ENCODE results near the gene HLA-DOA.

Gene HLA-DOA

DNA sequence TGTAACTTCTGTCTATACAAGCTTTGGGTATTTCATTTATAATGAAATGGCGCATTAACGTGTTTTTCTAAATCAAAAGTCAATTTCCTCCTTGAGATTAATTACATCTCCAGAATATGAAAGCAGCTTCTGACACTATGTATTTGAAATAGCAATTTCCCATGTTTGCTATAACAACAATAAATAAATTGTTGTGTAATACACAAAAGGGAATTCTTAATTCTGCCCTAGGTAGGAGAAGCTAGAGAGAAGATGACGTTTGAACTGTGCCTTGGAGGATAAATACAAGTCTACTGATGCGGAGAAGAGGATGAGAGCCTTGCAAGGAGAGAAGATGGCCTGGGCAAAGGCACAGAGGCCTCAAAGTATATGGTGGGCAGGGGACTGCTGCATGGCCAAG is 7.6 kb upstream of the HLA-DOA start:
- no peak for DNase-seq (ENCODE audit: low spot score)

DNA sequence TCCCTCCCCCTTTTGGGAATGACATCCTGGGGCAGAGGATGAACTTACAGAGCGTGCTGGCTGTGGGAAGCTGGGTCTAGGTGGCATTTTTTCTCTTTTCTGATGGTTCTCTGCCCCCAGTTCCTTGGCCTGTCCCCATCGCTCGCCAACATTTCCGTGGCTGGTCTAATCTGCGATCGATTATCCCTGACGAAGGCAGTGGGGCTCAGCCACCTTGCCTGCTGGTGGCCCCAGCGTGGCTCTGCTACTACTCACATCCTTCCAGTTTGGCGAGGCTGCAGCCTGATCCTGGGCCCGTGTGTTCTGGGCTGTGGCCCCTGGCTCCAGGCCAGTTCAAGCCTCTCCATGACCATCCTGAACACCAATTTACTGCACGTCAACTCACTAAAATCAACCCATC is 6.4 kb upstream of the HLA-DOA start:
- DNase-seq (ENCODE audit: low spot score) = no peak

DNA sequence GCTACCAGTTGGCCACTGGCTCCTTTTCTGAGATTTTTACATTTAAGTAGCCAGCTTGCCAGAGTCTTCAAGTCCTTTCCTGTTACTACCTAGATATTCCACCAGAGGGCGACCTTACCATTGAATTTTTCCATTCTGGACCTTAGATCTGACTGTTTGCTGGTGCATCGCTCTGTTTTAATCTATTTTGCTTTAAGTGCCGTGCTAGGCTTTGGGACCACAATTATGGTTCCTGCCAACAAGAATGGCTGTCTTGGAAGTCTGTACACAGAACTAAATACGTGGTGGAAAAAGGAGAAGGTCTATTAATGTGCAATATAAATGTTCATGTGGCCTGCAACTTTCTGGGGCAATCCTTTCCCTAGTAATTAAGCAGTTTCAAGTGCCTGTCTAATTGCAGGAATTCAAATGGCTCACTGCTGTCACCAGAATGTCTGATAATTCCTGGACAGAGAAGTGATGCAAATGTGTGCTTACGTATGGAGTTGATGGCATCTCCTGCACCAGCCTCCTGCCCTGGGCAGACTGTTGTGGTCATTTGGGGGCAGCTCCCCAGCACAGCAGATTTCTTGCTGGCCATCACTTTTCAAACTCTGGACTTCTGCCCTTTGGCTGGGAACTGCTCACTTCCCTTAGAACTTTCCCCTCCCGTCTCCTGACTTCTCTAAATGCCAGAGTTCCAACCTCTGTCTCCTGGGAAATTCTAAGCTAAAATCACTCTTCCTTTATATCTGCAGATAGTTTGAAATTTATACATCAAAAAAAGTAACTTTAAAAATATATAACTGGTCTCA is 5.6 kb upstream of the HLA-DOA start:
- DNase-seq (ENCODE audit: low spot score) = peak; percentile 78

DNA sequence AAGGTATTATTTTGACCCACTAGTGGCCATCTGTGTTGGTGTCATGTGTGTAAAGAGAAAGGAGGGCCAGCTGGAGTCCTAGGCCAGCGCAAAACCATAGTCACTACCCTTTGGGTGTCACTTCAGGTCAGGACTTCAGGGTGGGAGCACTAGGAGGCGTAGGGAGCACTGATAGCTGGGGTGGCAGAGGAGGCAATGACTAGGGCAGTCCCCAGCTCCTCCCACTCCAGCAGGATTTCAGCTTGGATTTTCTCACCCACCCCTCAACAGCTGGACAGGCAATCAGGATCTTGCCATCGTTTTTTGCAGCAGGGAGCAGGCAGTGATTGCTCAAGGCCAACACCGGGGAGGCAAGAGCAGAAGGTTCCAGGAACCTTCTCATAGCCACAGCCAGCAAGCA is 4.2 kb upstream of the HLA-DOA start:
- DNase-seq (ENCODE audit: low spot score) = no peak

DNA sequence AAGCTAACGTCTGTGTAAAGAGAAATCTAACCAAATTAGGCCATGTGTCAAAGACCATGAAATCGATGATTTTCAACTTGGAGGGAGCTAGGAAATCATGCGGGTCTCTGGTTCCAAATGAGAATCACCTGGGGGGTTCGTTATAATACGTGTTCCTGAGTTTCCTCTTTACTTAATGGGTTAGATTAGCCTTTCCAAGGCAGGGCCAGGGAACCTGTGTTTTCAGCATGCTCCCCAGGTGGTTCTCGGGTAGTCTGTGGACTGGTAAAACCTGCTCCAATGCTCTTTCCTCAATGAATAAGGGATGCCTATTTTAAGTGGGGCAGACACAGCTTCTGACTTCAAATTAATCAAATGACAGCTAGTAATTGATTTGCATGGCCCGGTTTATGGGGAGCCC is 965 bp upstream of the HLA-DOA start:
- DNase-seq (ENCODE audit: low spot score) = no peak

DNA sequence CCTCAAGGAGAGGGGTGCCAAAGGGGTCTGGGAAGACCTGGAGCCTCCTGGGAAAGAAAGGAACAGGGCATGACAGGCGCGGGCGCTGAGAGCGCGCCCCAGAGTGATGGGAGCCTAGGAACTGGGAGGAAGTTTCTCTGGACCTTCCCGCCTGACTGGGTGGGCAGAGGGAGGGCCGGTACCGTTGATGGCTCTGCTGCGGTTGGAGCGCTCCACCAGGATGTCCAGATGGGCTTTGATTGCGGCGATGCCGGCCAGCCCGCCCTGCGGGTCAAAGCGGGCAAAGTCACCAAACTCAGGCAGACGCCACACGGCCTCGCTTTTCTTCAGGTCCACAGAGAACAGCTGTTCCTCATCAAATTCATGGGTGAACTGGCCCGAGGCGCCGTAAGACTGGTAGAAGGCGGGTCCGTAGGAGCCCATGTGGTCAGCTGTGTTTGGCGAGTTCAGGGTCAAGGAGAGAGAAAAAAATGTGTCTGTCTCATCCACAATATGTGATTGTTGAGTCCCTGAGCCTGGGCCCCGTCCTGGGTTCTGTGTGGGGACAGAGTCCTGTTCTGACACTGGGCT is 1.5 kb downstream of the HLA-DOA start:
- no peak for DNase-seq (ENCODE audit: low spot score)

DNA sequence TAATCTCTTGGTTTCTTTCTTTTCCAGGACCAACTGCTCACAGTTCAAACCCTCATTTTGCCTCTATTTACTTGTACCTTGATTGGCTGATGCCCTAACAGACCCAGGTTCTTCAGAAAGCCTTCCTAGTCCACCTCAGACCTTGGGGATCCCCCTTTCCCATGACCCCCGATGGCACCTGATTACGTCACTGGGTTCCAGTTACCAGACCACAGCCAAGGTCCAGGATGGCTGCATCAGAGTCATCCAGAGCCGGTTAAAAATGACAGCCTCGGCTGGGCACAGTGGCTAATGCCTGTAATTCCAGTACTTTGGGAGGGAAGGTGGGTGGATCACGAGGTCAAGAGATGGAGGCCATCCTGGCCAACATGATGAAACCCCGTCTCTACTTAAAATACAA is 4.5 kb downstream of the HLA-DOA start:
- DNase-seq (ENCODE audit: low spot score) = no peak

DNA sequence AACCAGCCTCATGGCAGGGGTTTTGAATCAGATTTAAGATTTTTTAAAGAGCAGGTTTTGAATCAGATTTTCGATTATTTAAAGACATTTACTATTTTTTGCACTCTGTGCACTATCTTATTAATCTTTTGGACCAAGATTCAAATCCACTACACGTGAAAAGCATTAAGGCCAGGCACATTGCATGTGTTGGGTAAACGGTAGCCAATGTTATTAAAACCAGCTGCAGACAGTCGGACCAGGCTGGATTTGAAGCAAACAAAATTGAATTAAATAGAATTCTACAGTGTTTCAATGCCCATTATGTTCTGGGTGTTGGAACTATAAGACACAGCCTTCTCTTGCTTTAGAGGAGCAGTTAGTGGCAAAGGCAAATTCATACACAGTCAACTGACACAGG is 7.7 kb downstream of the HLA-DOA start:
- DNase-seq (ENCODE audit: low spot score) = no peak

DNA sequence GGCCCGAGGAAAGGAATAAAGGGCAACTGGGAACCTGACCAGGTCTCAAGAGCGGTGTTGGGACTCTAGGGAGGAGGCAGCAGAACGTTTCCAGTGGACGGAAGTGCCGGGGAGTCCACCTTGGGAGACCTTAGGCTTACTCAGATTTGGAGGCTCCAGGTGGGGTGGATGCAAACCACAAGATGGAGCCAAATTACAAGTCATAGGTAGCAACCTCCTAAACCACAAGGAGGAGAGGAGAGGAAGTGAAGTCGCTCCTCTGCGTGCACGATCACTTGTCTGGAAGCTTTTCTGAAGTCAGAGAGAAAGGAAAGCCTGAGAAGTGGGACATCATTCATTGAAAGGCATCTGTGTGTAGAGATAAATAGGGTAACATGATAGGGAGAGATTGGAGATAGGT is 9.3 kb downstream of the HLA-DOA start:
- DNase-seq (ENCODE audit: low spot score) = peak; percentile 12

DNA sequence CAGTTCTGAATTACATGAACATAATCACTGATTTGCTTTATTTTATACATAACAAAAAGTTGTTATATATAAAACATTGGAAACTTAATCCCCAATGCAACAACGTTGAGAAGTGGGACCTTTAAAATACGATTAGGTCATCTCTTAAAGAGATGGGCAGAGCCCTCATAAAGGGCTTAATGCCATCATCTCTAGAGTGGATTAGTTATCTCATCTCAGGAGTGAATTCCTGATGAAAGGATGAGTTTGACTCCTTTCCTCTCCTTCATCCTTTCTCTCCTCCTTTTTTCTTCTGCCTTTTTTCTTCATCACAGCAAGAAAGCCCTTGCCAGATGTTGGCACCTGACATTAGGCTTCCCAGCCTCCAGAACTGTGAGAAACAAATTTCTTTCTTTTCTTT is 13.9 kb downstream of the HLA-DOA start:
- DNase-seq (ENCODE audit: low spot score) = no peak

DNA sequence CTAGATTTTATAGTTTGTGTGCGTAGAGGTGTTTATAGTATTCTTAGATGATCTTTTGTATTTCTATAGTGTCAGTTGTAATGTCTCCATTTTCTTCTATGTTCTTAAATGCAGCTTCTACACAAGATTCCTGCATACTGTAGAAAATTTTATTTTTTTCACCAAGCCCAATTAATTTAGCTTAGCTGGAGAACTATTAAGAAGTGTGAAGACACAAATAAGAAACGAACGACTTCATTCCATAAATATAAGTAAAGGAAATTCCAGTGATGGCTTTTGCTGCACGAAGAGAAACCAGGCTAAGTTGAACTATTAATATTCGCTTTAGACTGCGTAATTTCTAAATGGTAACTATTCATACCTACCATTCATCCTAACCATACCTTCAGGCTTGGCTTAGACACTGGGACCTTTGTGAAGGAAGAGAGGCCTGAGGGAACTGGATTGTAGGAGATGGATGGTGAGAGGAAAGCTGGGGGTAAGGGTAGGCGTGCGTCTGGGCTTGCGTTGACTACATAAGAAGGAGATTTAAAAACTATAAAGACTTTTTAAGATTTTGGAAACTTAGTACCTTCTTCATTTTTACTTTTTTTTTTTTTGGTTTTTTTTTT is 15.9 kb downstream of the HLA-DOA start:
- no peak for DNase-seq (ENCODE audit: low spot score)

DNA sequence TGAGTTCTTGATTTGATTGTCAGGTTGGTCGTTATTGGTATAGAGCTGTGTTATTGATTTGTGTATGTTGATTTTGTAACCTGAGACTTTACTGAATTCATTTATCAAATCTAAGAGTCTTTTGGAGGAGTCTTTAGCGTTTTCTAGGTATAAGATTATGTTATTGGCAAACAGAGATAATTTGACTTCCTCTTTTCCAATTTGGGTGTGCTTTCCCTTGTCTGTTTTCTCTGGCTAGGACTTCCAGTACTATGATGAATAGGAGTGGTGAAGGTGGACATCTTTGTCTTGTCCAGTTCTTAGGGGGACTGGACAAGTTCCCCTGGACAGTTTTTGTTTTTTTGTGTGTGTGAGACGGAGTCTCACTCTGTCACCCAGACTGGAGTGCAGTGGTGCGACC is 17.4 kb downstream of the HLA-DOA start:
- no peak for DNase-seq (ENCODE audit: low spot score)

DNA sequence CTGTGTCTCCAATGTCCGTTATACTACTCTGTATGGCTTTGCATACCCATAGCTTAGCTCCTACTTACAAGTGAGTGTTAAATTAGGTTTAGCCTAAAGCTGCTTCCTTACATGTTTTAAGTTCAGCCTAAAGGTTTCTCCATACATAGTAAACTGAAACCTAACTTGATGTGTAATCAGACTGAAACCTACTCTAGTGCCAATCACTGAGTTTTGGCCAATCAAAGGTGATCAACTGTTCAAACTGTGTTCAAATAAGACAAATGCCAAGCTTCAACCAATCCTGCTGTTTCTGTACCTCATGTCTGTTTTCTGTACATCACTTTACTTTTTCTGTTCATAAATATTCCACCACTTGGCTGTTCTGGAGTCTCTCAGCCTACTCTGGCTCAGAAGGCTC is 20.0 kb downstream of the HLA-DOA start:
- no peak for DNase-seq (ENCODE audit: low spot score)

DNA sequence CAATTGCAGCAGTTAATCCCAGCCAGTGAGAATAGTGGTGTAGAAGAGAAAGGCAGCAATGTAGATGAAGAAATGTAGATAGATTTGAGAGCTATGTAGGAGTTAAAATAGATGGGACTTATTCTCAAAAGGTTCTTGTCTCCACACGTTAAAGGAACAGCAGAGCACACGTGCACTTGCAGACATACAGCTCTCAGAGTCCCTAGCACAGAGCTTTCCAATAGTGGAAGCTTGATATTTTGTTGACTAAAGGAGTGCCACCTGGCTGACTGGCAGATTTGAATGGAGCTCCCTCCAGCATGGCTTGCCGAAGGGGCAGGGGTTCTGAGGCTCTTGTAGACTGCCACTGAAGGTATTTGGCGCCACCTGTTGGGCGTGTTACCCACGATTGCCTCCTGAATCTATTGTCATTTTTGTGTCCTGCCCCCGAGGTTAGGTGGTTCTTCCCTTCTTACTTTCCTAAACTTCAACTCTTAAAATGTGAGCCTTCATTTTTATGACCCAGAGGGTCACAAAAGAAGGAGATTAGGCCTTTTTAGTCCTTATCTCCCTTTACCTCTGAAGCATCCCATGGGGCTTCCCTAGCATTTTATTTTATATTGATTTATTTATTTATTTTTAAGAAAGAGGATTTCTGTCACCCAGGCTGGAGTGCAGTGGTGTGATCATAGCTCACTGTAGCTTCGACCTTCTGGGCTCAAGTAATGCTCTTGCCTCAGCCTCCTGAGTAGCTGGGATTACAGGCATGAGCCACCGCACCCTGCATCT is 24.6 kb downstream of the HLA-DOA start:
- peak; percentile 89 for DNase-seq (ENCODE audit: low spot score)

DNA sequence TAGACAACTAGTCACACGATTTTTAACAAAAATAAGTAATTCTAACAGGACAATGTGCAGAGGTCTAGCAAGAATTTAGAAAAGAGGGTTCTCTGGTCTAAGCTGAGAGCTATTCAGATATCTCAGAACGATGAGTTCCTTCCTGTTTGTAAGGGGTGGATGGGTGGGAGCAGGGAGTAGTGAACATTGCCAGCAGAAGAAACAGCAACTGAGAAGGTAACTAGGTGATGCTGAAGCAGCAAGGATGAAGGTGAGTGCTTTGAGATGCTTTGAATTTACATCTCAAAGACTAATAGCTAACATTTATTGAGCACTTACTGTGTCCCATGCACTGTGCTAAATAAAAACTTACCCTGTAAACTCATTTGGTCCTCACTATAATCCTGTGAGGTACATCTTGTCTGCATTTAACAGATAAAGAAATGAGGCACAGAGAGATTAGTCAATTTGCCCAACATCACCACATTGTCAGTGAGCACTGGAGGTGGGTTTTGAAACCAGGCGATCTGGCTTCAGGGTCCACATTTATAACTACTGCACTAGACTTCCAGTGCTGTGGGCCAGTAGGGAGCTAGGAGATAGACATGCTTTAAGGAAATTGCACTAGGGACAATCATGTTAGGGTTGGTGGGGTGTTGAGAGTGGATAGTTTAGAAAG is 25.3 kb downstream of the HLA-DOA start:
- no peak for DNase-seq (ENCODE audit: low spot score)

DNA sequence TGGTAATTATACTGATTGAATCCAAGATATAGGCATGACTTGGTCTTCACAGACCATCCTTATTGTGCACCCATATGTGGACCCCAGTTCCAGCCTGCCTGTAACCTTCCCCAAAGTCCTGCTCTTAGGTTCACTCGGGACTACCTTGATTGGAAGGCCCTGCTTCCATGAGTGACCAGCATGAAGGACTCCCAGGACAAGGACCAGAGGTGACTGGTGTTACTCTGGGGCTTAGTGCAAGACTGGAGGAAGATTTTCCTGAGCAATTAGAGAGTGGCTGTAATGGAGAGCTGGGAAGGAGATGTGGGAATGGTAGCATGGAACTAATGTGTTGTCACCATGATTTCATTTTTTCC is 25.9 kb downstream of the HLA-DOA start:
- DNase-seq (ENCODE audit: low spot score) = no peak

DNA sequence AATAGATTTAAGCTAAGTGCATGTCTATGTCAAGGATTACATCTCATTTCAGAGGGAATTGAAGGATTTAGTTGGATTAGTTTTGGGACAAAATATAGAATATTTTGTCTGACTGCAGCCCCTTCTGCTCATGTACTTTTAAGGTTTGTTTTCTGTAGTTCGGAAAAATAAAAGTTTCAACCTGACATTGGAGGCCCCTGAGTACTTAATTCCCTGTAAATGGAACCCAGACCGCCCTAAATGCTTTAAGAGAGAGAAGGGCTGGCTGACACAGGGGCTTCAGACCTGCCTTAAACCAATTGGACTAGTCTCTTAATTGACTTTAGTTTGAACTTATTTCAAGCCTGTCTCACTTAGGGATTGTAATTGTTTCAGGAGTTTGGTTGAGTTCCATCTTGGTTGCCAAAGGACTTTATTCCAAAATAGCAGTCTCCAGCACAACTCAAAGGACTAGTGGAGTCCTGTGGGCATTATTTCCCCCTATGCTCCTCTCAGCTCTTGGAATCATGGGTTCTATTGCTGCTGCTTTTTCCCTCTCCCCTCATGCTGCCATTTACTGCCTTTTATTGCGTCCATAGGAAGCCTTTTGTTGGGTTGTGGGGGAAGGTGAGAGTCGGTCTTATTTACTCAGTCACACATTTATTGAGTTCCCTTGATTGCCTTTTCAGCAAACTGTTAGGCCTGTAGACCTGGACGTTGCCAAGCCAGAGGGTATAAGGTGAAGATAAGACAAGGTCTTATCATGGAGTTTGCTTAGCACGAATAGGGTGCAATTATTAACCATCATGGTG is 26.5 kb downstream of the HLA-DOA start:
- no peak for DNase-seq (ENCODE audit: low spot score)

DNA sequence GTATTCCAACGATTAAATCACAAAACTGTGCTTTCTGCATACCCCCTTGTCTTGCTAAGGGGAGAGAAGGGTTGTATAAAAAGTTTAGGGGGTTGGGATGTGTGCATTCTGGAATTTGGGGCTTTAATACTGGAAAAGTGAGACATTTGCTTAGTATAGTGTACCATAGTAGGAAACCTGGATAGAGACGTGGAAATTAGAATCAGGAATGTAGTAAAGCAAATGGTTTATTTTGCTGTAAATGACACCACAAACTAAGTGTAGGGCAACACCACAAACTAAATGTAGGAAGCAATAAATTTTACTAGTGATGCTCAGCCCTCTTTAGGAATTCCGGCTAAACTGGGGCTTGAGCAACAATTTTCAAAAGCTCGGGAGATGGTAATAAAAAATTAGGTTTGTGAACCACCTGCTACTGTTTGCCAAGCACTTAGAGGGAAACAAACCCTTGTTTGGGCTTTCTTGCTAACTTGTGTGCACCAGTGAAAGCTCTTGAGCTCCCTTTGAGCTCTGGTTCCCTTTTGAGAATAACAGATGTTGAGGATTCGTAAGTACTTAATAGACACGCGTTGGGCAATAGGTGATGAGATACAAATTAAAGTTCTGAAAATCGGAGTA is 27.2 kb downstream of the HLA-DOA start:
- DNase-seq (ENCODE audit: low spot score) = no peak

DNA sequence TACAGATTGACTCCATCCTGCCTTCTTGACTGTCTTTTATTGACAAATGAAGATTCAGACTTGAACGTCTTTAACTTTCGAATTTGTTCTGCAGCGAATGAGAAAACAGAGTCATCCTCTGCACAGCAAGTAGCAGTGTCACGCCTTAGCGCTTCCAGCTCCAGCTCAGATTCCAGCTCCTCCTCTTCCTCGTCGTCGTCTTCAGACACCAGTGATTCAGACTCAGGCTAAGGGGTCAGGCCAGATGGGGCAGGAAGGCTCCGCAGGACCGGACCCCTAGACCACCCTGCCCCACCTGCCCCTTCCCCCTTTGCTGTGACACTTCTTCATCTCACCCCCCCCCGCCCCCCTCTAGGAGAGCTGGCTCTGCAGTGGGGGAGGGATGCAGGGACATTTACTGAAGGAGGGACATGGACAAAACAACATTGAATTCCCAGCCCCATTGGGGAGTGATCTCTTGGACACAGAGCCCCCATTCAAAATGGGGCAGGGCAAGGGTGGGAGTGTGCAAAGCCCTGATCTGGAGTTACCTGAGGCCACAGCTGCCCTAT is 28.8 kb downstream of the HLA-DOA start:
- no peak for DNase-seq (ENCODE audit: low spot score)

DNA sequence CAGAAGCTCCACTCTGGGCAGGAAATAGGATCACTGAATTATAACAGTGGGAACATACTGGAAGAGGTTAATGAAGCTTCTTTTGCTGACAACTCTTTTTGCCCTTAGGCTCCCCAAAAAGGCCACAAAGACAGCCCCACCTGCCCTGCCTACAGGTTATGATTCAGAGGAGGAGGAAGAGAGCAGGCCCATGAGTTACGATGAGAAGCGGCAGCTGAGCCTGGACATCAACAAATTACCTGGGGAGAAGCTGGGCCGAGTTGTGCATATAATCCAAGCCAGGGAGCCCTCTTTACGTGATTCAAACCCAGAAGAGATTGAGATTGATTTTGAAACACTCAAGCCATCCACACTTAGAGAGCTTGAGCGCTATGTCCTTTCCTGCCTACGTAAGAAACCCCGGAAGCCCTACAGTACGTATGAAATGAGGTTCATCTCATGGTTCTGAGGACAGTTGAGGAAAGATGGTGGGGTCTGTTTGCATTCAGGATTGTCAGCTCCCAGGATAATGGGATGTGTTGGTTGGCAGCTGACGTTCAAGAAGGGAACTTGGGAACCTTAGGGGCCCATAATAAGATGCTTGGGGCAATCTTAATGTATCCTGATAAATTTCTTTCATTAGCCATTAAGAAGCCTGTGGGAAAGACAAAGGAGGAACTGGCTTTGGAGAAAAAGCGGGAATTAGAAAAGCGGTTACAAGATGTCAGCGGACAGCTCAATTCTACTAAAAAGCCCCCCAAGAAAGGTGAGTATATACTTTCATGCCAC is 29.5 kb downstream of the HLA-DOA start:
- DNase-seq (ENCODE audit: low spot score) = no peak
